SK-N-SH (cell line): ENCODE results near the gene MYH11.

Experiments
- CHD2 ChIP-seq: fragments of 150-350 bp; IDR thresholded peaks from 2 replicates; pipeline ENCODE4 v1.6.1; 2018; ENCODE audit warnings: low read length; ENCODE audit not compliant: partially characterized antibody
- FOSL2 ChIP-seq: IDR thresholded peaks from 2 replicates; pipeline ENCODE4 v1.4.0; 2012; ENCODE audit warnings: low read depth, mild to moderate bottlenecking, moderate library complexity, borderline replicate concordance
- JUND ChIP-seq: IDR thresholded peaks from 2 replicates; pipeline ENCODE4 v1.4.0; 2012
- MXI1 ChIP-seq: IDR thresholded peaks from 2 replicates; pipeline ENCODE4 v1.6.1; 2012; ENCODE audit warnings: mild to moderate bottlenecking, low read depth, low read length, improper control_type of control experiment
- POLR2AphosphoS5 ChIP-seq: IDR thresholded peaks from 2 replicates; pipeline ENCODE4 v1.6.1; 2012; ENCODE audit warnings: low read depth, low read length
- RAD21 ChIP-seq: IDR thresholded peaks from 2 replicates; pipeline ENCODE4 v1.6.1; 2012; ENCODE audit warnings: mild to moderate bottlenecking, low read length
- SIN3A ChIP-seq: IDR thresholded peaks from 2 replicates; pipeline ENCODE4 v1.6.1; 2012; ENCODE audit warnings: low read depth, mild to moderate bottlenecking, low read length, moderate library complexity, borderline replicate concordance
- TAF1 ChIP-seq: IDR thresholded peaks from 2 replicates; pipeline ENCODE4 v1.6.1; 2012; ENCODE audit warnings: low read depth, mild to moderate bottlenecking, low read length, moderate library complexity, borderline replicate concordance
- TCF12 ChIP-seq: IDR thresholded peaks from 2 replicates; pipeline ENCODE4 v1.4.0; 2012
- TEAD4 ChIP-seq: IDR thresholded peaks from 2 replicates; pipeline ENCODE4 v1.4.0; 2012; ENCODE audit warnings: mild to moderate bottlenecking, borderline replicate concordance; ENCODE audit not compliant: insufficient read depth
- YY1 ChIP-seq: IDR thresholded peaks from 2 replicates; pipeline ENCODE4 v1.4.0; 2012; ENCODE audit warnings: low read depth, mild to moderate bottlenecking
- TF ChIP-seq, protein P1 (sequence below): fragments of 200-600 bp; sonication (generic); IDR thresholded peaks from 2 replicates; pipeline ENCODE4 v1.6.1; 2017; ENCODE audit warnings: antibody characterized with exemption, mild to moderate bottlenecking, moderate library complexity
- TF ChIP-seq, protein P2 (sequence below): IDR thresholded peaks from 2 replicates; pipeline ENCODE4 v1.4.0; 2012; ENCODE audit warnings: low read depth
- TF ChIP-seq, protein P3 (sequence below): IDR thresholded peaks from 2 replicates; pipeline ENCODE4 v1.4.0; 2012; ENCODE audit warnings: low read depth, borderline replicate concordance

DNA sequence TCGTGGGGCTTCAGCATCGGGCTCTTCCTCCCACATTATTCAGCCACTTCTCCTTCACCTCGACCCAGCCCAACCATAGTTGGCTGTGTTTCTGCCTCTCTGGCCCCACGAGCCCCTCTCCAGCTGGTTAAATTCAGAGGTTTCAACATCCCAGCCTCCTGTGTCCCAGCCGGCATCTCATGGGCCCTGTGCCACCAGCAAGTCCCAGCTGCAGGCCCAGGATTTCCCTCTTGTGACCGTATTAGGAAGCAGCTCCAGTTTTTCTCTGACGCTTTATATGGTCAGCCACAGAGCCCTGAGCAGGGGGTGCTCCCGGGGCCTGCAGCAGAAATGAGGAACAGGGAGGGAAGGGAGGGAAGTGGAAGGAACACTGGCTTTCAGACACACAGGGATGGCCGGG is 27.4 kb downstream of the MYH11 start:
- TF ChIP-seq POLR2AphosphoS5 (no peak), TCF12 (no peak), FOSL2 (no peak), SIN3A (no peak), JUND (no peak), TEAD4 (no peak), TAF1 (no peak), MXI1 (no peak), CHD2 (no peak), YY1 (no peak), RAD21 (no peak)
- TF ChIP-seq, protein P1, sequence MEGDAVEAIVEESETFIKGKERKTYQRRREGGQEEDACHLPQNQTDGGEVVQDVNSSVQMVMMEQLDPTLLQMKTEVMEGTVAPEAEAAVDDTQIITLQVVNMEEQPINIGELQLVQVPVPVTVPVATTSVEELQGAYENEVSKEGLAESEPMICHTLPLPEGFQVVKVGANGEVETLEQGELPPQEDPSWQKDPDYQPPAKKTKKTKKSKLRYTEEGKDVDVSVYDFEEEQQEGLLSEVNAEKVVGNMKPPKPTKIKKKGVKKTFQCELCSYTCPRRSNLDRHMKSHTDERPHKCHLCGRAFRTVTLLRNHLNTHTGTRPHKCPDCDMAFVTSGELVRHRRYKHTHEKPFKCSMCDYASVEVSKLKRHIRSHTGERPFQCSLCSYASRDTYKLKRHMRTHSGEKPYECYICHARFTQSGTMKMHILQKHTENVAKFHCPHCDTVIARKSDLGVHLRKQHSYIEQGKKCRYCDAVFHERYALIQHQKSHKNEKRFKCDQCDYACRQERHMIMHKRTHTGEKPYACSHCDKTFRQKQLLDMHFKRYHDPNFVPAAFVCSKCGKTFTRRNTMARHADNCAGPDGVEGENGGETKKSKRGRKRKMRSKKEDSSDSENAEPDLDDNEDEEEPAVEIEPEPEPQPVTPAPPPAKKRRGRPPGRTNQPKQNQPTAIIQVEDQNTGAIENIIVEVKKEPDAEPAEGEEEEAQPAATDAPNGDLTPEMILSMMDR = no peak
- TF ChIP-seq, protein P2, sequence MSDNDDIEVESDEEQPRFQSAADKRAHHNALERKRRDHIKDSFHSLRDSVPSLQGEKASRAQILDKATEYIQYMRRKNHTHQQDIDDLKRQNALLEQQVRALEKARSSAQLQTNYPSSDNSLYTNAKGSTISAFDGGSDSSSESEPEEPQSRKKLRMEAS = no peak
- TF ChIP-seq, protein P3, sequence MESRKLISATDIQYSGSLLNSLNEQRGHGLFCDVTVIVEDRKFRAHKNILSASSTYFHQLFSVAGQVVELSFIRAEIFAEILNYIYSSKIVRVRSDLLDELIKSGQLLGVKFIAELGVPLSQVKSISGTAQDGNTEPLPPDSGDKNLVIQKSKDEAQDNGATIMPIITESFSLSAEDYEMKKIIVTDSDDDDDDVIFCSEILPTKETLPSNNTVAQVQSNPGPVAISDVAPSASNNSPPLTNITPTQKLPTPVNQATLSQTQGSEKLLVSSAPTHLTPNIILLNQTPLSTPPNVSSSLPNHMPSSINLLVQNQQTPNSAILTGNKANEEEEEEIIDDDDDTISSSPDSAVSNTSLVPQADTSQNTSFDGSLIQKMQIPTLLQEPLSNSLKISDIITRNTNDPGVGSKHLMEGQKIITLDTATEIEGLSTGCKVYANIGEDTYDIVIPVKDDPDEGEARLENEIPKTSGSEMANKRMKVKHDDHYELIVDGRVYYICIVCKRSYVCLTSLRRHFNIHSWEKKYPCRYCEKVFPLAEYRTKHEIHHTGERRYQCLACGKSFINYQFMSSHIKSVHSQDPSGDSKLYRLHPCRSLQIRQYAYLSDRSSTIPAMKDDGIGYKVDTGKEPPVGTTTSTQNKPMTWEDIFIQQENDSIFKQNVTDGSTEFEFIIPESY = no peak
